Gastrocnemius medialis (tissue), 4 donors: ENCODE results near the gene PPP1R11. TPM values are rescaled to one million over a fixed set of nuclear protein-coding genes. Genes with fewer than 3 reads are reported as not detected.
A peak's percentile ranks its signal among the peaks of the same experiment; 100 is the strongest.

Source experiments
- ATAC-seq, 2 donors: fragments of 150-250 bp; one replicate each; pipeline ENCODE4 v1.9.1; 2016
- DNase-seq, 2 donors: peaks; one replicate each; pipeline ENCODE4 v3.0.0-alpha.2; 2019
- H3K27ac ChIP-seq, 4 donors: fragments of 200-600 bp; sonication (generic); 1 replicate in 1 of 4; 2 replicates in 3 of 4; pipeline ENCODE4 v1.5.1; 2016 to 2018; ENCODE audit warnings: mild to moderate bottlenecking in 2 of 4, moderate library complexity in 1 of 4
- H3K27me3 ChIP-seq, 3 donors: fragments of 200-600 bp; sonication (generic) in 2 of 3; 1 replicate in 1 of 3; 2 replicates in 2 of 3; pipeline versions ENCODE4 v1.5.1 to v1.6.0; 2016 to 2019; ENCODE audit warnings: mild to moderate bottlenecking in 1 of 3, moderate library complexity in 1 of 3
- H3K36me3 ChIP-seq, 2 donors: fragments of 200-600 bp; sonication (generic) in 1 of 2; one replicate each; pipeline ENCODE4 v1.5.1; 2017 to 2018
- H3K4me1 ChIP-seq, 2 donors: fragments of 200-600 bp; sonication (generic) in 1 of 2; one replicate each; pipeline ENCODE4 v1.5.1; 2016 to 2017; ENCODE audit warnings: mild to moderate bottlenecking in 2 of 2
- H3K4me3 ChIP-seq, 4 donors: fragments of 200-600 bp; sonication (generic) in 3 of 4; 1 replicate in 1 of 4; 2 replicates in 3 of 4; pipeline ENCODE4 v1.5.1; 2016 to 2019; ENCODE audit warnings: mild to moderate bottlenecking in 2 of 4
- H3K9me3 ChIP-seq, 3 donors: fragments of 200-600 bp; sonication (generic) in 2 of 3; 1 replicate in 1 of 3; 2 replicates in 2 of 3; pipeline ENCODE4 v1.5.1; 2016 to 2019
- CTCF ChIP-seq, 5 experiments: fragments of 450-650 bp in 3 of 5; fragments of 200-600 bp in 2 of 5; sonication (generic) in 2 of 5; IDR thresholded peaks in 4 of 5; conservative IDR thresholded peaks in 1 of 5; 1 replicate in 4 of 5; 2 replicates in 1 of 5; pipeline ENCODE4 v1.5.1; 2016 to 2019; ENCODE audit warnings: antibody characterized with exemption in 5 of 5, mild to moderate bottlenecking in 3 of 5, moderate library complexity in 3 of 5
- POLR2A ChIP-seq, 2 donors: fragments of 450-650 bp; IDR thresholded peaks; one replicate each; pipeline ENCODE4 v1.6.1; 2017; ENCODE audit warnings: antibody characterized with exemption in 2 of 2, mild to moderate bottlenecking in 2 of 2, moderate library complexity in 2 of 2
- in situ Hi-C, 4 donors: fragments of 200-750 bp; cut with MboI; loops; one replicate each; pipeline versions ENCODE4 v1.15.0 to v1.8.0; 2017; ENCODE audit warnings: low sequenced_read_pairs in 4 of 4
- intact Hi-C: fragments of 100-400 bp; cut with DNase I; formaldehyde crosslinking; loops from one replicate; pipeline ENCODE4 v1.15.1; 2023; ENCODE audit warnings: low total_unique reads
- total RNA-seq, 4 donors: library from RNA; depleted of rRNA; stranded (reverse); fragments of >200 nt; gene quantifications; one replicate each; pipeline versions ENCODE4 v1.1.0 to v1.2.3, GENCODE V29; 2016

Gene PPP1R11
- total RNA-seq, 4 donors from 2014 or later: 34.0 to 72.4 (median 49.9) TPM

GRCh38 chr6:30063315-30063714, 3.7 kb upstream of the PPP1R11 start:
- no peak for TF ChIP-seq POLR2A (IDR thresholded peaks at IDR 0.05)
- no peak for TF ChIP-seq CTCF (IDR thresholded peaks at IDR 0.05 in 4 of 5, conservative IDR thresholded peaks at IDR 0.05 in 1 of 5)
- Histone ChIP-seq H3K4me1 (peaks cover 39 to 40% of the 10 kb centered on the region in 2 donors), H3K9me3 (no peaks in the 10 kb centered on the region), H3K36me3 (peaks cover 0 to 14% of the 10 kb centered on the region in 2 donors), H3K27me3 (no peaks in the 10 kb centered on the region), H3K4me3 (no peak overlapping the region), H3K27ac (no peak overlapping the region)
- DNase-seq (no peak), ATAC-seq (no peak)
- in situ Hi-C loops (loop anchor here in 2 of 4 donors (25.0 kb wide), 1 partner anchor 274 kb away; the partner anchor contains the start of genes RPP21 (in 2 of the 2) and TRIM39 (in 2 of the 2)), intact Hi-C loops (loop anchor here (2.0 to 10.0 kb wide), 3 partner anchors 415 to 1911 kb away; partner anchors contain the start of genes ATP6V1G2, DDX39B, DXO and NFKBIL1)

GRCh38 chr6:30066082-30066481, 916 bp upstream of the PPP1R11 start:
- Histone ChIP-seq H3K27me3 (peaks cover 2 to 9% (median 4%) of the 10 kb centered on the region in 3 donors), H3K36me3 (peaks cover 0 to 32% of the 10 kb centered on the region in 2 donors), H3K4me3 (peak overlapping the region; percentile 79 to 95 (median 86)), H3K27ac (peak overlapping the region; percentile 85 to 93 (median 90)), H3K4me1 (peaks cover 30 to 33% of the 10 kb centered on the region in 2 donors), H3K9me3 (no peaks in the 10 kb centered on the region)
- ATAC-seq: no peak
- in situ Hi-C loops (loop anchor here in 2 of 4 donors (25.0 kb wide), 1 partner anchor 271 kb away; the partner anchor contains the start of genes RPP21 (in 2 of the 2) and TRIM39 (in 2 of the 2)), intact Hi-C loops (loop anchor here (2.0 to 10.0 kb wide), 5 partner anchors 101 to 1909 kb away; partner anchors contain the start of genes ATP6V1G2, DDX39B, DXO and NFKBIL1)
- TF ChIP-seq CTCF (IDR thresholded peaks at IDR 0.05 in 4 of 5, conservative IDR thresholded peaks at IDR 0.05 in 1 of 5) (no peak), POLR2A (IDR thresholded peaks at IDR 0.05) (no peak)
- DNase-seq: no peak

- in situ Hi-C loops: loop anchor here in 2 of 4 donors (25.0 kb wide), 1 partner anchor 270 kb away; the partner anchor contains the start of genes RPP21 (in 2 of the 2) and TRIM39 (in 2 of the 2)
- intact Hi-C loops: loop anchor here (1.0 to 10.0 kb wide), 6 partner anchors 35 to 1907 kb away; partner anchors contain the start of genes ATP6V1G2, DDX39B, DXO and NFKBIL1
- ATAC-seq (no peak), DNase-seq (no peak)
- TF ChIP-seq POLR2A (IDR thresholded peaks at IDR 0.05) (no peak), CTCF (IDR thresholded peaks at IDR 0.05 in 4 of 5, conservative IDR thresholded peaks at IDR 0.05 in 1 of 5) (no peak)
- peak overlapping the region; percentile 85 to 93 (median 90) for H3K27ac ChIP-seq
- H3K4me1 ChIP-seq: peaks cover 22 to 25% of the 10 kb centered on the region in 2 donors
- no peaks in the 10 kb centered on the region for H3K9me3 ChIP-seq
- H3K27me3 ChIP-seq: peaks cover 16 to 24% (median 18%) of the 10 kb centered on the region in 3 donors
- H3K4me3 ChIP-seq: peak overlapping the region; percentile 79 to 95 (median 86)
- H3K36me3 ChIP-seq: peaks cover 0 to 32% of the 10 kb centered on the region in 2 donors
Observed at GRCh38 chr6:30067460-30068139, 602 bp downstream of the PPP1R11 start.

GRCh38 chr6:30071081-30071818, 4.3 kb downstream of the PPP1R11 start:
- Histone ChIP-seq H3K36me3 (peaks cover 0 to 17% of the 10 kb centered on the region in 2 donors), H3K4me3 (no peak overlapping the region), H3K27me3 (peaks cover 49 to 60% (median 53%) of the 10 kb centered on the region in 3 donors), H3K9me3 (no peaks in the 10 kb centered on the region), H3K4me1 (peaks cover 16 to 27% of the 10 kb centered on the region in 2 donors), H3K27ac (no peak overlapping the region)
- no peak for DNase-seq
- TF ChIP-seq POLR2A (IDR thresholded peaks at IDR 0.05) (no peak), CTCF (IDR thresholded peaks at IDR 0.05 in 4 of 5, conservative IDR thresholded peaks at IDR 0.05 in 1 of 5) (no peak)
- in situ Hi-C loops (loop anchor here in 2 of 4 donors (25.0 kb wide), 1 partner anchor 266 kb away; the partner anchor contains the start of genes RPP21 (in 2 of the 2) and TRIM39 (in 2 of the 2)), intact Hi-C loops (no loop called here)
- no peak for ATAC-seq
